K562 (cell line): ENCODE measurements around the gene CCL24. TPM values are rescaled to one million over a fixed set of nuclear protein-coding genes. Genes with fewer than 3 reads are reported as not detected.

Experiments
- ATAC-seq: fragments of 200-7000 bp; cut with Tn5 transposase; 3 replicates; pipeline ENCODE4 v1.9.1; 2020; ENCODE audit warnings: moderate library complexity
- BruUV-seq: library from RNA; stranded (reverse); fragments of 400-500 nt; replicated peaks from 2 replicates; lab custom pipeline; 2021; lab: Mats Ljungman, UMichigan
- CTCF ChIA-PET: fragments of 300-600 bp; formaldehyde crosslinking; extraction: SDS; loops from one replicate; lab custom pipeline; 2021; ENCODE audit warnings: low intra/inter-chr PET ratio; lab: Yijun Ruan, JAX
- POLR2A ChIA-PET: fragments of 300-600, 350-650 bp; sonication (Branson Sonifier 250); formaldehyde crosslinking; extraction: SDS; loops from one replicate; lab custom pipeline; 2021; ENCODE audit warnings: antibody characterized with exemption, inconsistent platforms; lab: Yijun Ruan, JAX
- DNase-seq, 4 experiments: peaks; one replicate each; pipeline versions ENCODE4 v3.0.0 to v3.0.0-alpha.2; 2011 to 2018; ENCODE audit warnings: low spot score in 3 of 4, mixed read lengths in 3 of 4; ENCODE audit errors: extremely low read depth in 1 of 4
- FAIRE-seq: peaks from 2 replicates; lab custom pipeline; 2011; peaks lifted over from hg19 to GRCh38; lab: Jason Lieb, UNC
- H2AFZ ChIP-seq: 2 replicates; pipeline ENCODE4 v1.6.0; 2011; ENCODE audit warnings: low read depth, low read length, control low read depth, inconsistent platforms
- H3K27ac ChIP-seq: fragments of 200-600 bp; 3 replicates; pipeline ENCODE4 v1.8.0; 2011; ENCODE audit warnings: low read depth, mild to moderate bottlenecking, control low read depth, inconsistent platforms, low read length, moderate library complexity, mixed read lengths; ENCODE audit errors: extremely low read depth
- H3K27me3 ChIP-seq, 2 experiments: fragments of 300-600 bp in 1 of 2; 2 replicates in 1 of 2; 3 replicates in 1 of 2; pipeline versions ENCODE4 v1.6.0 to v1.8.0; 2011; ENCODE audit warnings: inconsistent platforms in 2 of 2, low read length in 2 of 2, mild to moderate bottlenecking in 1 of 2, mixed read lengths in 1 of 2, moderate library complexity in 1 of 2; ENCODE audit not compliant: control insufficient read depth in 2 of 2, insufficient read depth in 2 of 2
- H3K36me3 ChIP-seq: fragments of 300-600 bp; 3 replicates; pipeline ENCODE4 v1.8.0; 2011; ENCODE audit warnings: mild to moderate bottlenecking, low read length, inconsistent platforms; ENCODE audit not compliant: control insufficient read depth, insufficient read depth
- H3K4me1 ChIP-seq, 2 experiments: fragments of 200-600 bp in 1 of 2; replicated peaks in 1 of 2; 2 replicates in 1 of 2; 3 replicates in 1 of 2; pipeline versions ENCODE4 v1.5.1 to v1.8.0; 2011; ENCODE audit warnings: inconsistent platforms in 2 of 2, low read length in 2 of 2, mild to moderate bottlenecking in 1 of 2, mixed read lengths in 1 of 2, moderate library complexity in 1 of 2; ENCODE audit not compliant: control insufficient read depth in 2 of 2, insufficient read depth in 2 of 2
- H3K4me2 ChIP-seq: 2 replicates; pipeline ENCODE4 v1.6.1; 2011; ENCODE audit warnings: low read length, control low read depth, inconsistent platforms, mixed read lengths; ENCODE audit not compliant: insufficient read depth
- H3K4me3 ChIP-seq: fragments of 200-600 bp; sonication (generic), shearing (Covaris generic); 2 replicates; pipeline ENCODE4 v1.5.1; 2016; ENCODE audit warnings: control low read depth, inconsistent platforms
- H3K79me2 ChIP-seq: fragments of 200-600 bp; 3 replicates; pipeline ENCODE4 v1.8.0; 2011; ENCODE audit warnings: low read length, inconsistent platforms; ENCODE audit not compliant: control insufficient read depth, insufficient read depth
- H3K9ac ChIP-seq, 2 experiments: 2 replicates each; pipeline versions ENCODE4 v1.6.0 to v1.6.1; 2011; ENCODE audit warnings: low read depth in 2 of 2, low read length in 2 of 2, control low read depth in 1 of 2, inconsistent platforms in 1 of 2, mild to moderate bottlenecking in 1 of 2, mixed read lengths in 1 of 2; ENCODE audit not compliant: insufficient read depth in 1 of 2
- H3K9me1 ChIP-seq: one replicate; pipeline ENCODE4 v1.6.0; 2011; ENCODE audit warnings: inconsistent platforms, mild to moderate bottlenecking, low read length, moderate library complexity; ENCODE audit not compliant: control insufficient read depth, insufficient read depth
- H3K9me3 ChIP-seq: replicated peaks from 2 replicates; pipeline ENCODE4 v1.5.1; 2011; ENCODE audit warnings: low read depth, low read length, inconsistent platforms; ENCODE audit not compliant: control insufficient read depth, insufficient read depth
- H4K20me1 ChIP-seq: replicated peaks from 2 replicates; pipeline ENCODE4 v1.6.1; 2011; ENCODE audit warnings: low read length, inconsistent platforms, mixed read lengths; ENCODE audit not compliant: control insufficient read depth, insufficient read depth
- FOXK1 ChIP-seq: sonication (generic); formaldehyde crosslinking; IDR thresholded peaks from 2 replicates; pipeline ENCODE4 v1.8.0; 2022; ENCODE audit warnings: missing genetic modification reagents, mild to moderate bottlenecking, borderline replicate concordance
- GATAD2B ChIP-seq: fragments of 450-650 bp; IDR thresholded peaks from 2 replicates; pipeline ENCODE4 v1.6.1; 2017; ENCODE audit warnings: mild to moderate bottlenecking, borderline replicate concordance
- PHB2 ChIP-seq: fragments of 450-650 bp; IDR thresholded peaks from 2 replicates; pipeline ENCODE4 v1.6.1; 2017; ENCODE audit warnings: low read depth
- SPI1 ChIP-seq: IDR thresholded peaks from 2 replicates; pipeline ENCODE4 v1.6.1; 2011; ENCODE audit warnings: low read depth, low read length, control low read depth, borderline replicate concordance
- ZNF586 ChIP-seq: fragments of 450-650 bp; formaldehyde crosslinking; conservative IDR thresholded peaks from 2 replicates; pipeline ENCODE4 v1.4.0; 2020; ENCODE audit warnings: mild to moderate bottlenecking, moderate library complexity
- WGBS: fragments of 100-300 bp; shearing (Covaris generic); methylation state at CpG from one replicate; pipeline ENCODE4 v1.1.6; 2016; ENCODE audit warnings: low coverage, mixed read lengths; ENCODE audit not compliant: insufficient coverage; ENCODE audit errors: missing lambda C conversion rate; 5-methylcytosine and 5-hydroxymethylcytosine counted together
- in situ Hi-C: fragments of 300-500 bp; cut with MboI; formaldehyde crosslinking; loops from 4 replicates; pipeline ENCODE4 v1.15.0; 2018; ENCODE audit warnings: inconsistent platforms, mixed read lengths
- intact Hi-C: fragments of 100-400 bp; cut with micrococcal nuclease; formaldehyde crosslinking; loops from 2 replicates; pipeline ENCODE4 v1.14.2; 2022
- polyA plus RNA-seq, 8 experiments: library from polyadenylated mRNA; depleted of rRNA in 4 of 8; stranded (reverse) in 5 of 8; unstranded in 3 of 8; fragments of >200 nt; fragmentation: Nextera tagmentation in 2 of 8; fragmentation: Illumina TruSeq in 1 of 8; extraction: Ambion mirVana in 2 of 8; extraction: Trizol in 1 of 8; gene quantifications; 2 replicates each; pipeline versions ENCODE4 v1.2.1 to v1.2.3, GENCODE V29; 2011 to 2014; ENCODE audit warnings: inconsistent platforms in 1 of 8, missing spikeins in 1 of 8
- total RNA-seq, 7 experiments: library from RNA; depleted of rRNA in 6 of 7; stranded (reverse); fragments of >200 nt in 6 of 7; fragmentation: Illumina TruSeq in 2 of 7; extraction: Trizol in 2 of 7; gene quantifications; 2 replicates each; pipeline versions ENCODE4 v1.2.1 to v1.2.3, GENCODE V29; 2011 to 2021; ENCODE audit warnings: low replicate concordance in 1 of 7
- TF ChIP-seq, protein P1 (sequence below): IDR thresholded peaks from 2 replicates; pipeline ENCODE4 v1.6.1; 2016; ENCODE audit warnings: missing genetic modification characterization, missing compliant biosample characterization

CCL24 gene
- total and polyA plus RNA-seq, 9 of the 15 experiments (the other 6 are each of a cell fraction or from before 2014, with no cell fraction given), result 0.45 to 3.6 (median 0.95) TPM; not detected in 1

DNA sequence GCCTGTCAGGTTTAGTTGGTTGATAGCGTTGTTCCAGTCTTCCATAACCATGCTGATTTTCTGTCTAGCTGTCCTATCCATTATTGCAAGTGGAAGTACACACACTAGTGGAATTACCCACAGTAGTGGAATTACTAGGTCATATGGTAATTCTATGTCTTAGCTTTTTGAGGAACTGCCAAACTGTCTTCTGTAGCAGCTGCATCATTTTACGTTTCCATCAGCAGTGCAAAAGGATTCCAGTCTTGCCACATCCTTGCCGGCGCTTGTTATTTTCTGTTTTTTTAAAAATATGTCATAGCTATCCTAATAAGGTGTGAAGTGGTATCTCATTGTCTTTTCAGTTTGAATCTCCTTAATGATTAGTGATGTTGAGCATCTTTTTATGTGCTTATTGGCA lies 48.0 kb upstream of the CCL24 start:
- no peak for FAIRE-seq
- Histone ChIP-seq H3K79me2 (no peaks in the 10 kb centered on the region), H3K27me3 (no peaks in the 10 kb centered on the region), H3K4me3 (no peak overlapping the region)
- in situ Hi-C loops, result no loop called here
- no peak for TF ChIP-seq ZNF586 (CRISPR knock-in tag)
- peak; percentile 27; the same call in 1 of the 2 replicates for TF ChIP-seq SPI1
- no peak for TF ChIP-seq FOXK1
- TF ChIP-seq, all 486 proteins: peak for 1
- BruUV-seq, result no TSS peak
- Histone ChIP-seq H3K27ac (no peak overlapping the region), H3K4me1 (peaks cover under 1 to 2% of the 10 kb centered on the region in 2 experiments; a peak in 4 of 5 replicates), H3K4me2 (no peak overlapping the region), H3K9me3 (no peaks in the 10 kb centered on the region), H3K9ac (no peak overlapping the region), H3K36me3 (no peaks in the 10 kb centered on the region; the same call in 2 of the 3 replicates), H3K9me1 (no peaks in the 10 kb centered on the region), H2AFZ (peak overlapping the region; percentile 61), H4K20me1 (no peaks in the 10 kb centered on the region)
- WGBS, result 76% methylated on average over 4 of the region's 4 CpGs
- POLR2A ChIA-PET, result no interaction called here
- CTCF ChIA-PET, result no interaction called here
- intact Hi-C loops, result no loop called here
- DNase-seq, result no peak
- no peak for ATAC-seq

DNA sequence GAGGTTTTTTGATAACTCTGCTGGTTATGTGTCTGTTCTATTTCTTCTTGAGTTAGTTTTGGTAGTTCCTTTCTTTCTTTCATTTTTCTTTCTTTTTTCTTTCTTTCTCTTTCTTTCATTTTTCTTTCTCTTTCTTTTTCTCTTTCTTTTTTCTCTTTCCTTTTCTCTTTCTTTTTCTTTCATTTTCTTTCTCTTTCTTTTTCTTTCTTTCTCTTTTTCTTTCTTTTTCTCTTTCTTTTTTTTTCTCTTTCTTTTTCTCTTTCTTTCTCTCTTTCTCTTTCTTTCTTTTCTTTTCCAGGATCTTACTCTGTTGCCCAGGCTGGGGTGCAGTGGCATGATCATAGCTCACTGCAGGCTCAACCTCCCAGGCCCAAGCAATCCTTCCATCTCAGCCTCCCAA lies 44.8 kb upstream of the CCL24 start:
- H3K9ac ChIP-seq, result no peak overlapping the region
- H2AFZ ChIP-seq, result no peak overlapping the region
- H4K20me1 ChIP-seq, result no peaks in the 10 kb centered on the region
- in situ Hi-C loops (no loop called here), intact Hi-C loops (no loop called here)
- no peaks in the 10 kb centered on the region for H3K27me3 ChIP-seq
- no peak overlapping the region for H3K27ac ChIP-seq
- no peaks in the 10 kb centered on the region for H3K79me2 ChIP-seq
- H3K9me1 ChIP-seq, result no peaks in the 10 kb centered on the region
- H3K9me3 ChIP-seq, result no peaks in the 10 kb centered on the region
- TF ChIP-seq, protein P1, sequence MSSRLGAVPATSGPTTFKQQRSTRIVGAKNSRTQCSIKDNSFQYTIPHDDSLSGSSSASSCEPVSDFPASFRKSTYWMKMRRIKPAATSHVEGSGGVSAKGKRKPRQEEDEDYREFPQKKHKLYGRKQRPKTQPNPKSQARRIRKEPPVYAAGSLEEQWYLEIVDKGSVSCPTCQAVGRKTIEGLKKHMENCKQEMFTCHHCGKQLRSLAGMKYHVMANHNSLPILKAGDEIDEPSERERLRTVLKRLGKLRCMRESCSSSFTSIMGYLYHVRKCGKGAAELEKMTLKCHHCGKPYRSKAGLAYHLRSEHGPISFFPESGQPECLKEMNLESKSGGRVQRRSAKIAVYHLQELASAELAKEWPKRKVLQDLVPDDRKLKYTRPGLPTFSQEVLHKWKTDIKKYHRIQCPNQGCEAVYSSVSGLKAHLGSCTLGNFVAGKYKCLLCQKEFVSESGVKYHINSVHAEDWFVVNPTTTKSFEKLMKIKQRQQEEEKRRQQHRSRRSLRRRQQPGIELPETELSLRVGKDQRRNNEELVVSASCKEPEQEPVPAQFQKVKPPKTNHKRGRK (tag), result peak; percentile 97
- no peak for TF ChIP-seq GATAD2B
- TF ChIP-seq PHB2, result 0 out of 2 replicates have a peak, but pooled peaks have one; percentile 19
- TF ChIP-seq, all 486 proteins: peak for 2
- Histone ChIP-seq H3K4me3 (no peak overlapping the region), H3K36me3 (no peaks in the 10 kb centered on the region; the same call in 2 of the 3 replicates), H3K4me2 (no peak overlapping the region), H3K4me1 (no peaks in the 10 kb centered on the region)
- DNase-seq (no peak), ATAC-seq (no peak), FAIRE-seq (no peak)
- POLR2A ChIA-PET, result no interaction called here
- CTCF ChIA-PET, result no interaction called here
- BruUV-seq, result no TSS peak
